ENCODE results near the gene CCL26.
"Not testable (repeated sequence)": the region's sequence is repeated elsewhere in the genome, so short reads cannot be mapped to it uniquely, and the experiment has no call there.

CCL26 gene

GRCh38 chr7:75738975-75739795 lies 32.8 kb downstream of the CCL26 start:
- peak; percentile 94 for DNase-seq (ENCODE audit: low read depth)

GRCh38 chr7:75738604-75738974 lies 33.4 kb downstream of the CCL26 start, which contains the start of gene HIP1:
HIP1 (minus strand) TSS chr7:75738941; CDS start chr7:75738920, 21 bp downstream.
- DNase-seq (ENCODE audit: low read depth), result no peak

GRCh38 chr7:75737856-75738603 lies 34.0 kb downstream of the CCL26 start:
- DNase-seq (ENCODE audit: low read depth), result no peak

- DNase-seq (ENCODE audit: low read depth), result no peak
These were observed 36.2 kb downstream of the CCL26 start for GRCh38 chr7:75735581-75736350.

- no peak for DNase-seq (ENCODE audit: low read depth)
These were observed 37.2 kb downstream of the CCL26 start for GRCh38 chr7:75734586-75735458.

GRCh38 chr7:75732764-75733630 lies 39.0 kb downstream of the CCL26 start:
- no peak for DNase-seq (ENCODE audit: low read depth)

GRCh38 chr7:75732016-75732521 lies 39.9 kb downstream of the CCL26 start:
- DNase-seq (ENCODE audit: low read depth), result no peak

- DNase-seq (ENCODE audit: low read depth), result no peak
These were observed 42.1 kb downstream of the CCL26 start for GRCh38 chr7:75729851-75730274.

- no peak for DNase-seq (ENCODE audit: low read depth)
These were observed 44.0 kb downstream of the CCL26 start for GRCh38 chr7:75727881-75728593.

GRCh38 chr7:75727351-75727750 lies 44.7 kb downstream of the CCL26 start:
- DNase-seq (ENCODE audit: low read depth), result not testable (repeated sequence)

- DNase-seq (ENCODE audit: low read depth), result no peak
These were observed 46.7 kb downstream of the CCL26 start for GRCh38 chr7:75725306-75725705.

- DNase-seq (ENCODE audit: low read depth), result no peak
These were observed 48.6 kb downstream of the CCL26 start for GRCh38 chr7:75723444-75723843.

GRCh38 chr7:75722373-75722772 lies 49.6 kb downstream of the CCL26 start:
- DNase-seq (ENCODE audit: low read depth), result no peak

GRCh38 chr7:75721922-75722321 lies 50.1 kb downstream of the CCL26 start:
- not testable (repeated sequence) for DNase-seq (ENCODE audit: low read depth)

- no peak for DNase-seq (ENCODE audit: low read depth)
These were observed 50.6 kb downstream of the CCL26 start for GRCh38 chr7:75721426-75721825.

GRCh38 chr7:75719626-75720025 lies 52.4 kb downstream of the CCL26 start:
- no peak for DNase-seq (ENCODE audit: low read depth)

All from CMK (cell line).